ENCODE data around the gene GNAO1. TPM values are rescaled to one million over a fixed set of nuclear protein-coding genes. Genes with fewer than 3 reads are reported as not detected.

GNAO1 gene
- total RNA-seq, 2 donors from 2014 or later, result 6.1 to 23.6 TPM

DNA sequence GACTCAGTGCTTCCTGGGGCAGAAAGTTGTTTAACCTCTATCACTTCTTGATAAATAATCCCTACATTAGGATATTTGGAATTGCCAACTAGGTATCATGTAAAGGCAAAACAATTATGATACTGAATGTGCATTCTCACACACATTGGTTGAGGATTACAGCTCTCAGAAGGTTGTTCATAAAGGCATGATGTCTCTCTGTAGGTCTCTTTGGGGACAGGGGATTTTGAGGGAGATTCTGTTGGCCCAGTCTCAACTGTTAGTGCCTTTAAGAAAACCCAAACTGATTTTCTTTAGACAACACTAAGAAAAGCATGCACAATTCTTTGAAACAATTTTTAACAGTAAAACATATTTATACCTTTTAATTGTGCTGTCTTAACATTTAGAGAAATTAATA lies 56.5 kb downstream of the GNAO1 start:
- DNase-seq (ENCODE audit: low spot score), result no peak
- Histone ChIP-seq H3K36me3 (no peaks in the 10 kb centered on the region), H3K4me1 (replicated peaks) (no peaks in the 10 kb centered on the region), H3K4me3 (no peak overlapping the region), H3K27ac (no peak overlapping the region), H3K27me3 (replicated peaks; ENCODE audit: insufficient read depth) (no peaks in the 10 kb centered on the region), H3K9me3 (no peaks in the 10 kb centered on the region)
- intact Hi-C loops (cut with DNase I), result no loop called here
- TF ChIP-seq POLR2A (IDR thresholded peaks at IDR 0.05), result no peak
- TF ChIP-seq, protein P1, sequence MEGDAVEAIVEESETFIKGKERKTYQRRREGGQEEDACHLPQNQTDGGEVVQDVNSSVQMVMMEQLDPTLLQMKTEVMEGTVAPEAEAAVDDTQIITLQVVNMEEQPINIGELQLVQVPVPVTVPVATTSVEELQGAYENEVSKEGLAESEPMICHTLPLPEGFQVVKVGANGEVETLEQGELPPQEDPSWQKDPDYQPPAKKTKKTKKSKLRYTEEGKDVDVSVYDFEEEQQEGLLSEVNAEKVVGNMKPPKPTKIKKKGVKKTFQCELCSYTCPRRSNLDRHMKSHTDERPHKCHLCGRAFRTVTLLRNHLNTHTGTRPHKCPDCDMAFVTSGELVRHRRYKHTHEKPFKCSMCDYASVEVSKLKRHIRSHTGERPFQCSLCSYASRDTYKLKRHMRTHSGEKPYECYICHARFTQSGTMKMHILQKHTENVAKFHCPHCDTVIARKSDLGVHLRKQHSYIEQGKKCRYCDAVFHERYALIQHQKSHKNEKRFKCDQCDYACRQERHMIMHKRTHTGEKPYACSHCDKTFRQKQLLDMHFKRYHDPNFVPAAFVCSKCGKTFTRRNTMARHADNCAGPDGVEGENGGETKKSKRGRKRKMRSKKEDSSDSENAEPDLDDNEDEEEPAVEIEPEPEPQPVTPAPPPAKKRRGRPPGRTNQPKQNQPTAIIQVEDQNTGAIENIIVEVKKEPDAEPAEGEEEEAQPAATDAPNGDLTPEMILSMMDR (IDR thresholded peaks at IDR 0.05), result no peak
- no peak for TF ChIP-seq POLR2AphosphoS5 (IDR thresholded peaks at IDR 0.05)

DNA sequence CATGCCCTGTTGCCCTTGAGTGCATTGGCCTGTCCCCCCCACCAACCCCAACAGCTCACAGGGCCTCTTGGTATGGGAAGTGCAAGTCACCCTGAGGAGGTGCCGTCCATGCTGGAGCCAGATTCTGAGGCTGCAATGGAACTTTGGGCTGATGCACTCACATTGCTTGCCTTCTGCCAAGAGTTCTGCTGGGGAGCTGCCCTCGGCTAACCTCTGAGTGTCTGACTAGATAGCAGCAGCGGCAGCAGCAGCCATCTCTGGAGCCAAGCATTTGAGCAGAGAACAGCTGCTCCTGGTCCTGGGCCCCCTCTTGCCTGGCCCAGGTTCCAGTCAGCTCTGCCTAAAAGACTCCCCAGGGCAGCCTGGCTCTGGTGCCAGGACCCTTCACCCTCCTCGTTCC lies 61.5 kb downstream of the GNAO1 start:
- Histone ChIP-seq H3K9me3 (no peaks in the 10 kb centered on the region), H3K4me3 (no peak overlapping the region), H3K27me3 (replicated peaks; ENCODE audit: insufficient read depth) (no peaks in the 10 kb centered on the region), H3K36me3 (no peaks in the 10 kb centered on the region), H3K27ac (no peak overlapping the region), H3K4me1 (replicated peaks) (no peaks in the 10 kb centered on the region)
- intact Hi-C loops (cut with DNase I), result no loop called here
- 64% methylated on average over 4 of the region's 4 CpGs for WGBS
- TF ChIP-seq POLR2A (IDR thresholded peaks at IDR 0.05) (no peak), POLR2AphosphoS5 (IDR thresholded peaks at IDR 0.05) (no peak)
- TF ChIP-seq, protein P1 (IDR thresholded peaks at IDR 0.05), result no peak
- DNase-seq (ENCODE audit: low spot score), result no peak

DNA sequence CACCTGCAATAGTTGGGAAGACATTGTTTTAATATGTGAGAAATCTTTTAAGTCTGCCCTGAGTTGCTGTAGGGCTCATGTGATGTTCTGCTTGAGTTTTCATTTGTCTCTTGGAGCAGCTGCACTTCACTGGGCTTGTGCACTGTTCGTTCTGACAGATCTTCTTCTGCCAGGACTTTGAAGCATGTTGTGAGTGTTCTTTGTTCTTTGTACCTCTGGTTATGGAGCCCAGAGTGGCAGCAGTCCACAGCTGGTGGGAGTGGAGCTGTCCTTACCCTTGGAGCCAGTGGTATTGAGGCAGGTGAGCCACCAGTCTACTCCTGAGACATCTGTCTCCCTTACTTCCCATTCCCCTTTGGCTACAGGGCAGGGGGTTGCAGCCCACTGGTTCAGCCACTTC lies 64.6 kb downstream of the GNAO1 start:
- no peaks in the 10 kb centered on the region for H3K4me1 ChIP-seq (replicated peaks)
- no peak for DNase-seq (ENCODE audit: low spot score)
- no peak overlapping the region for H3K27ac ChIP-seq
- WGBS, result 38% methylated on average over 1 of the region's 1 CpG
- no peaks in the 10 kb centered on the region for H3K9me3 ChIP-seq
- intact Hi-C loops (cut with DNase I), result no loop called here
- no peak overlapping the region for H3K4me3 ChIP-seq
- TF ChIP-seq POLR2AphosphoS5 (IDR thresholded peaks at IDR 0.05) (no peak), POLR2A (IDR thresholded peaks at IDR 0.05) (no peak)
- TF ChIP-seq, protein P1 (IDR thresholded peaks at IDR 0.05), result no peak
- H3K27me3 ChIP-seq (replicated peaks; ENCODE audit: insufficient read depth), result no peaks in the 10 kb centered on the region
- no peaks in the 10 kb centered on the region for H3K36me3 ChIP-seq

DNA sequence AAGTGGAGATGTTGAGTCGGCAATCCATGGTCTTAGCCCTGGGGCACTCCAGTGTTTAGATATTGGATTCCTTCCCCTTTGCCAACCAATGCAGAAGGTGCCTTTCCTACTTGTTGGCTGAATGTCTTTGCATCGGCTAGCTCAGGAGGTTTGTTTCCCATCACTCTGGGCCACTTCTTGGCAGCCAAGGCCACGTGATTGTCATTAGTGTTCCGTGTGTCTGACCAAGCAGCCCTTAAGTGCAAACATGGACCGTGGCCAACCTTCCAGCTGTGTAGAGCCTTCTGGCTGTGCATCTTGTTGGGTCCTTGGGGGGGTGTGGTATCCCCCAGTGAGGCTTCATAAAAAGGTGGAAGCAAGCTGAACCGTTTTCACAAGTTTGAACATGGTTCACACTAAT lies 66.0 kb downstream of the GNAO1 start:
- Histone ChIP-seq H3K36me3 (no peaks in the 10 kb centered on the region), H3K27ac (no peak overlapping the region), H3K4me3 (no peak overlapping the region), H3K4me1 (replicated peaks) (no peaks in the 10 kb centered on the region), H3K9me3 (no peaks in the 10 kb centered on the region), H3K27me3 (replicated peaks; ENCODE audit: insufficient read depth) (no peaks in the 10 kb centered on the region)
- intact Hi-C loops (cut with DNase I), result no loop called here
- DNase-seq (ENCODE audit: low spot score), result no peak
- TF ChIP-seq, protein P1 (IDR thresholded peaks at IDR 0.05), result no peak
- TF ChIP-seq POLR2A (IDR thresholded peaks at IDR 0.05) (no peak), POLR2AphosphoS5 (IDR thresholded peaks at IDR 0.05) (no peak)
- 18% methylated on average over 6 of the region's 6 CpGs for WGBS

DNA sequence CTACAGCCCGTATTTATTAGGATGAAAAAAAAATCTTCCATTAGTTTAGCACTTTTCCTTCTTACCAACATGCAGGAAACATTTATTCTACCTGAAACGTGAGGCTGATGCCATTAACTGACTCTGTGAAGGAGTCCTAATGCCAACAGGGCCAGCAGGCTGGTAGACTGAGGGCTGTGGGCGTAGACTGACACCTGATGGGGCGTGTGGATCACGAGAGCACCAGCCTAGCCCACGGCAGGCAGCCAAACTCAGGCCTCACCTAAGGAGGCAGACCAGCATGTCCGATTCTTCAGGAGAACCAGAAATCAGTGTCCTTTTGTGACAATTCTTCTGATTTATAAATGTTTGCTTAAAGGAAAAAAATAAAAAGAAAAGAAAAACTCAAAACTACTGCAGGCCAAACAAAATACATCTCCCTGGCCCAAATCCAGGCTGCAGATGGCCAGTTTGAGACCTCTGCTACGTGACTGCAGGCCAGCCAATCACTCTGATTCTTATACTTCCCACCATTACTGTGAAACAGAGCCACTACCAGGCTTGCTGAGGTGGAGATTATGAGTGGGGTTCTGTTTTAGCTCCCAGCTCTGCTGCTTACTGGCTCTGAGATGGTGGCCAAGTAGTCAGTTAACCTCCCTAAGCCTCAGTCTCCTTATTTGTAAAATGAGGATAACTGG lies 66.5 kb downstream of the GNAO1 start:
- Histone ChIP-seq H3K36me3 (no peaks in the 10 kb centered on the region), H3K27me3 (replicated peaks; ENCODE audit: insufficient read depth) (no peaks in the 10 kb centered on the region), H3K9me3 (no peaks in the 10 kb centered on the region), H3K4me1 (replicated peaks) (no peaks in the 10 kb centered on the region), H3K4me3 (no peak overlapping the region), H3K27ac (no peak overlapping the region)
- 38% methylated on average over 8 of the region's 8 CpGs for WGBS
- no peak for DNase-seq (ENCODE audit: low spot score)
- TF ChIP-seq POLR2A (IDR thresholded peaks at IDR 0.05), result no peak
- TF ChIP-seq, protein P1 (IDR thresholded peaks at IDR 0.05), result no peak
- TF ChIP-seq POLR2AphosphoS5 (IDR thresholded peaks at IDR 0.05), result no peak
- intact Hi-C loops (cut with DNase I), result no loop called here
